Mesothelial cell of epicardium (in vitro differentiated cells): Measurements from ENCODE around the gene UCN. TPM values are rescaled to one million over a fixed set of nuclear protein-coding genes. Genes with fewer than 3 reads are reported as not detected.
A peak's percentile ranks its signal among the peaks of the same experiment; 100 is the strongest.

Source experiments
- DNase-seq, 2 experiments: peaks; one replicate each; pipeline ENCODE4 v3.0.0; 2021; ENCODE audit warnings: low spot score in 2 of 2; ENCODE audit not compliant: unreplicated experiment in 2 of 2
- H3K27ac Mint-ChIP-seq: 2 replicates; pipeline ENCODE4 v1.8.0; 2021; ENCODE audit warnings: mixed read lengths
- H3K27me3 Mint-ChIP-seq: 2 replicates; pipeline ENCODE4 v1.8.0; 2021; ENCODE audit warnings: low read depth, mixed read lengths
- H3K36me3 Mint-ChIP-seq: 2 replicates; pipeline ENCODE4 v1.8.0; 2021; ENCODE audit warnings: mixed read lengths
- H3K4me1 Mint-ChIP-seq: 2 replicates; pipeline ENCODE4 v1.8.0; 2021; ENCODE audit warnings: mixed read lengths
- H3K4me3 Mint-ChIP-seq: 2 replicates; pipeline ENCODE4 v1.8.0; 2021; ENCODE audit warnings: mild to moderate bottlenecking, moderate library complexity, mixed read lengths
- H3K9me3 Mint-ChIP-seq: 2 replicates; pipeline ENCODE4 v1.8.0; 2021; ENCODE audit warnings: mixed read lengths
- total RNA-seq: library from RNA; stranded (reverse); gene quantifications from 3 replicates; pipeline ENCODE4 v1.2.1, GENCODE V29; 2021
- TF ChIP-seq, protein P1 (sequence below): fragments of 200-600 bp; sonication (generic); IDR thresholded peaks from one replicate; pipeline ENCODE4 v1.5.0; 2021; ENCODE audit warnings: antibody characterized with exemption; ENCODE audit not compliant: unreplicated experiment

Gene UCN
- total RNA-seq, 1 donor from 2014 or later = 4.4 TPM

DNA sequence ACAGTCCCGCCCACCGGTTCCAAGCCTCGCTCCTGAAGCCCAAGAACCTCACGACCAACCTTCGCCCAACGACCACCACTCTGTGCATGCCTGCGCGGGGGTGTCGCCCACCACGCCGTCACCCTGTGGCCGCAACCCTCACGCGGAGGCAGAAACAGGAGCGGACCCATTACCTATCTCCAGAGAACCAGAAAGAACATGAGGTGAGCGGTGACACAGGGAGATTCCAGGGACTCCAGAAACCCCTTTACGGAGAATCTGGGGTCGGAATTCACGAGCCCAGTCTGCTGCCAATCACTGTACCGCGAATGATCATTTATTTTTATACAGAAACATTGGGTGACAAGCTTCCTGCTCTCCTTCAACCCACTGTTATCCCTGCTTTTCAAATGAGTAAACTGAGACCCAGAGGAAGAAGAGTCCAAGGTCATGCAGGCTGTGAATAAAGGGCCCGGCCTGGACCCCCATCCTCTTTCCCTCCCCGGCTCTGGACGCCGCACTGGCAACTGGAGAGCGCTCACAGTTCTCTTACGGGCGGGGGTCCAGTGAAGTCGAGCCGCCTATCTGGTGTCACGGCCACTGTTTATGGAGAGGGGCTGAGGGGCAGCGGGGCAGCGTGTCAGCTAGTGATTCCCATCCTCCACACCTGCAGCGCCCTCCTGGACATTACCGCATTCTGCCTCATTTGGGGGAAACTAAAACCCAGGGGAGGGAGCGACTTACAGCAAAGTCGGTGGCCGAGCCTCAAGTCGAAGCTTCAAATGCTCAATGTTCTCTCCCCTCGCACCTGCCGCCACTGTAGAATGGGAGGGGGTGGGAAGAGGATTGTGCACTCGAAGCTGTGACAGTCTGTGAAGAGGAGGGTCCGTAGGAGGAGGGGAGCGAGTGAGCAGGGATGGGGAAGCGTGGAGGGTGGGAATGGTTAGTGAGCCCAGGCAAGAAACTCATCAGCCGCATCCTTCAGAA, 44.7 kb downstream of the UCN start:
- Mint-ChIP-seq H3K9me3 (no peaks in the 10 kb centered on the region), H3K4me3 (peak overlapping the region; percentile 77), H3K36me3 (no peaks in the 10 kb centered on the region), H3K27me3 (peaks cover 32% of the 10 kb centered on the region), H3K4me1 (peaks cover 22% of the 10 kb centered on the region), H3K27ac (no peak overlapping the region)
- DNase-seq = no peak
- TF ChIP-seq, protein P1, sequence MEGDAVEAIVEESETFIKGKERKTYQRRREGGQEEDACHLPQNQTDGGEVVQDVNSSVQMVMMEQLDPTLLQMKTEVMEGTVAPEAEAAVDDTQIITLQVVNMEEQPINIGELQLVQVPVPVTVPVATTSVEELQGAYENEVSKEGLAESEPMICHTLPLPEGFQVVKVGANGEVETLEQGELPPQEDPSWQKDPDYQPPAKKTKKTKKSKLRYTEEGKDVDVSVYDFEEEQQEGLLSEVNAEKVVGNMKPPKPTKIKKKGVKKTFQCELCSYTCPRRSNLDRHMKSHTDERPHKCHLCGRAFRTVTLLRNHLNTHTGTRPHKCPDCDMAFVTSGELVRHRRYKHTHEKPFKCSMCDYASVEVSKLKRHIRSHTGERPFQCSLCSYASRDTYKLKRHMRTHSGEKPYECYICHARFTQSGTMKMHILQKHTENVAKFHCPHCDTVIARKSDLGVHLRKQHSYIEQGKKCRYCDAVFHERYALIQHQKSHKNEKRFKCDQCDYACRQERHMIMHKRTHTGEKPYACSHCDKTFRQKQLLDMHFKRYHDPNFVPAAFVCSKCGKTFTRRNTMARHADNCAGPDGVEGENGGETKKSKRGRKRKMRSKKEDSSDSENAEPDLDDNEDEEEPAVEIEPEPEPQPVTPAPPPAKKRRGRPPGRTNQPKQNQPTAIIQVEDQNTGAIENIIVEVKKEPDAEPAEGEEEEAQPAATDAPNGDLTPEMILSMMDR = no peak

DNA sequence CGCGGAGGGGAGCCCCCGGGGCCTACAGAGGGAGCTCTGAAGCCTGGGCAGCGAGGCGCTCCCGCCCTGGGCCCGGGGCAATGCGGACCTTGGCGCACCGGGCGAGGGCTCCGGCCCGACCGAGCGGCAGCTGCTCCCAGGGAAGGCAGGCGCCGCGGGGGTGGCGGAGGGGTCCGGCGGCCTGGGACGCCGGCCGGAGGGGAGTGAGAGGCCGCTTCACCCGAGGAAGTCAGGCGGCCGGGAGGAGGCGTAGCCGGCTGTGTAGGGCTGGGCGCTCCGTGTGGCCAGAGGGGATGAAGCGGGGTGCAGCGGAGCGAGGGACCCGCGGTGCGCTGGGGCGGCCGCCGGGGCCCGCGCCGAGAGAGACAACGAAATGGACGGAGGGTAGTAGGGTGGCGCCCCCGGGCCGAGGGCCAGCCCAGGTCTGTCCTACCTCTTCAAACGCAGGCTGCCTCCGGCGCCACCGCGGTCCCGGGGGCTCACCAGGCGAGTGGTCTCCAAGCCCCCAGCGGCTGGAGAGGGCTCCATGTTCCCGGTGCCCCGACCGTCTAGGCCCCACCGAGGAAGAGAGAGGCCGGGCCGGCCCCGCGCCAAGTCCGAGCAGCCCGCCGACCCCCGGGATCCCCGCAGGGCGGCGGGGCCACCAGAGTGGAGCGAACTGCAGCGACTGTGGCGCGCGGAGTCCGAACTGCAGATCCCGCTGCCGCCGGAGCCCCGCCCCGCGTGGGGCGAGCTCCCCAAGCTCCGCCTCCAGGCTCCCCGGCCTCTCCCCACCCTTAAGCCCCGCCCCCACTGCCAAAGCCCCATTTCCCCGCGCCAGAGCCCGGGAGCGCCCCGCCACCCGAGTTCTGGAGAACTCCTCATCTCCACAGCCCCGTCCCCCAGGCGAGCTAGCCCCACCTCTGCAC, 45.6 kb downstream of the UCN start, which contains the start of gene SLC30A3:
TSS of gene SLC30A3 (minus strand) at position 669 of the 908 bp plus-strand sequence. CDS start at position 528, 141 bp downstream.
- Mint-ChIP-seq H3K27ac (no peak within 1 kb of the TSS), H3K4me1 (peaks cover 22% of the 10 kb centered on the region), H3K36me3 (no peaks in the 10 kb centered on the region), H3K9me3 (no peaks in the 10 kb centered on the region), H3K4me3 (peak within 1 kb of the TSS; percentile 77), H3K27me3 (peaks cover 40% of the 10 kb centered on the region)
- DNase-seq = peak; percentile 46 to 61
- TF ChIP-seq, protein P1 = no peak

DNA sequence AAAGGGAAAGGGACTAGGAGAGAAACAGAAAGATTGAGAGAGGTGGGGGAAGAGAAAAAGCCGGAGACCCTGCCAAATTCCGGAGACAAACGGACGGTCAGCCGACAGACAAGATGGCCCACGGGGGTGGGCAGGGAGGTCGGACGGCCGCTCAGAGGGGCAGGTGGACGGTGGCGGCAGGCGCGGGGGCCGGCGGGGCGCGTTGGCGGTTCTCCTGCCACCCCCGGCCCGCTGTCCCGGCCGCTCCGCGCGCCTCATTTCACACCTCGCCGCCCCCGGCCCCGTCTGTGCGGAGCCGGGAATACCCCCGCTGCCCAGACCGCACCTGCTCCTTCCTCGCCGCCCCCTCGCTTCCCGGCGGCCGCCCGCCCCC, 46.3 kb downstream of the UCN start:
- TF ChIP-seq, protein P1 = no peak
- Mint-ChIP-seq H3K36me3 (no peaks in the 10 kb centered on the region), H3K4me1 (peaks cover 22% of the 10 kb centered on the region), H3K27ac (no peak overlapping the region), H3K9me3 (no peaks in the 10 kb centered on the region), H3K4me3 (peak overlapping the region; percentile 33), H3K27me3 (peaks cover 47% of the 10 kb centered on the region)
- no peak for DNase-seq

DNA sequence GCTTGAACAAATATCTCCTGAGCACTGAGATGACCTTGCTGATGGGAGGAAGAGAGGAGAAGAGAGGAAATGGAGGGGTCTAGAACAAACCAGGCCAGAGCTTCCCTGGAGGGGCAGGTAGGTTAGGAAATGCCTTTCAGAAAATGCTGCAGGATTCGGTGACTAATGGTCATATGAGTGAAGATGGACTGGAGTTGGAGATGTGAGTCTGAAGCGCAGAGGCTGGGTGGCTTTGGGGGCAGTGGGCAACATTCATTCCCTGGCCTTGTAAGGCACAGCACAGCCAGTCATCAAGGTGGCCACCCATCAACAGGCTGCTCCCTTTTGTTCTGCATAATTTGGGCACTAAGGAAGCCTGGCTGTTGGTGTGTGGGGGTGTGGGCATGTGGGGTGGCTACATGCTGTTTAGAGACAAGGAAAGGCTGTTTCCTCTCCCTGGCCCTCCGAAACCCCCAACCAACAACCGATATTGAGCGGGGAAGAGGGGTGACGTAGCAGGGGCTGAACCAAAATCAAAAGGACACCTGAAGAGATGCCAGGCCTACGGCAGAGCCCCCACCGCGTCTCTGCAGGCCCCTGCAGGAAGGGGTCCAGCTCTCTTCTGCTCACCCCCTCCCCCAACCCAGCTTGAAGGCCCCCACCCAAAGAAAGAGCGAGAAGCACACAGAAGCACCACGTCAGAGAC, 46.9 kb downstream of the UCN start:
- Mint-ChIP-seq H3K27me3 (peaks cover 53% of the 10 kb centered on the region), H3K4me3 (peak overlapping the region; percentile 33), H3K27ac (no peak overlapping the region), H3K4me1 (peaks cover 22% of the 10 kb centered on the region), H3K36me3 (no peaks in the 10 kb centered on the region), H3K9me3 (no peaks in the 10 kb centered on the region)
- no peak for DNase-seq
- TF ChIP-seq, protein P1 = no peak

DNA sequence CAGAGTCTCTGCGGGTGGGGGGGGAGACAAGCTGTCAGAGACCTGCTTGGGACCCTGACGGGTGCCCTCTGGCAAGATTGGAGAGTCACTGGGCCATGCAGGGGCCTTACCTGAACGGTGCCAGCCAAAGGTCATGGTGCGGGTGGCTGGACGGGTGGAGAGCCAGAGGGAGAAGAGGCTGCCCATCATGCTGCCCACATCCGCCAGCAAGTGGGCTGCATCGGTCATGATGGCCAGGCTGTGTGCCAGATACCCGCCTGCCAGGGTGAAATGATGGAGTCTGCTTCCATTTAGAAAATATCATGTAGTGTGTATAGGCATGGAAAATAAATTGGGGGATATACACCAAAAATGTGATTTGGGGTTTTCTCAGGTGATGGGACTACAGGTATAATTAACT, 50.2 kb downstream of the UCN start:
- Mint-ChIP-seq H3K27ac (no peak overlapping the region), H3K27me3 (peaks cover 74% of the 10 kb centered on the region), H3K4me3 (no peak overlapping the region), H3K36me3 (no peaks in the 10 kb centered on the region), H3K4me1 (peaks cover 4% of the 10 kb centered on the region), H3K9me3 (no peaks in the 10 kb centered on the region)
- DNase-seq = no peak
- TF ChIP-seq, protein P1 = no peak
